ENCODE data around the gene BRSK2.
A peak's percentile ranks its signal among the peaks of the same experiment; 100 is the strongest.

The BRSK2 gene

DNA sequence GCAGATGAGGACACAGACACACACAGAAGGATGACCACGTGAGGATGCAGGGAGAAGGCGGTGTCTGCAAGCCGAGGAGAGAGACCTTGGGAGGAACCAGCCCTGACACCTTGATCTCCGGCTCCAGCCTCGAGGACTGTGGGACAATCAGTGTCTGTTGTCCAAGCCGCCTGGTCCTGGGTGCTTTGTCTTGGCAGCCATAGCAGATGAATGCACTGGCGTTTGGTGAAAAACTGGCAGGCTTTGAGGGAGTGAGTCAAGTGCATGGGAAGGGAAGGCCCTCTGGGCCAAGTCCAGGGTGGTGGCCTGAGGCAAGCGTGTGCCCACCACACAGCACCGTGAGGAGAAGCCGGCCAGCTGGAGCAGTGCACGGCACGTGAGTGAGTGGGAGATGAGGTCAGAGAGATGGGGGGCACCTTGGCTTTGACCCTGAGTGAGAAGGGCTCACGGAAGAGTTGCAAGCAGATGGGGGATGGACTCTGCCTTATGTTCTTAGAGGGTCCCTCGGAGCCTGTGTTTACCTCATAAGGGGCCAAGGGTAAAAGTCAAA lies 12.4 kb upstream of the BRSK2 start:
- no peak for DNase-seq (ENCODE audit: low read depth)

DNA sequence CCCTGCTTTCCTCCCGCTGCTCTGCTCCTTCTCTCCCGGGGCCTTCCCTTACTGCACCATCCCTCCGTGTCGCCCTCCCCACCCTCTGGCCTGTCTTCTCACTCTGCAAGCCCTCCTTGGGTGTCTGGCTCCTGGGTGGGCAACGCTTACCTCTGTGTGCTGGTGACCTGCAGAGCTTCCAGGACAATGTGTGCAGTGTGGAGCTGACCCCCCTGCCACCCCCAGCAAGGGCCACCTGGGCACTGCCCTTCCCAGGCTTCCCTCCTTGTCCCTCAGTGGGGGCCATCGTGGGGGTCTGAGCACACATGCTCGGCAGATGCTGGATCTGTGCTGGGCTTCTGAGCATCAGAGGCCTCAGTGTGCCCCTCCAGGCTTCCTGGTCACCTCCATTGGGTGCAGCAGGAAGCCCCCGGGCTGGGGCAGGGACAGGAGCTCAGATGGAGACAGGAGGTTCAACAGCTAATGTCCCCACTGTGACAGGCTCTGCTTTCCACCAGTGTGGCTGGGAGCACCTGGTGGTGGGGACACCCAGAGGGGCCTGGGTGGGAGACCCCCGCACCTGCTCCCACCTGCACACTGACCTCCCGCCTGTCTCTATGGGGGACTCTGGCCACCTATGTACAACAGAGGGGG lies 7.8 kb upstream of the BRSK2 start:
- no peak for DNase-seq (ENCODE audit: low read depth)

DNA sequence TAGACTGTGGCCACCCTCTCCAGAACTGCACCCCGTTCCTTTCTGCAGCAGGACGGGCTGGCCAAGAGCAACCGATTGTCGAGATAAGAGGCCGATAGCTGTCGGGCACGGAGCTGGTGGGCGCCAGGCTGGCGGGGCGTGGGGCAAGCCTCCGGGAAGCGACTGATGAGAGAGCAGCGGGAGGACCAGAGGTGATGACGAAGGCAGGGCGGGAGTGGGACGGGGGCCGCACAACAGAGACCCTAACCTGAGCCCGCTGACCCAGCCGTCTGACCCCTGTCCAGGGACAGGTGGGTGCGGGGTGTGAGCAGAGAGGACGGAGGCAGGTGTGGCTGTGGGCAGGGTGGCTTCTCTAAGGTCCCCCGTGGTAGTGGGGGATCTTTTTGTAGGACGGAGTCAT lies 7.3 kb upstream of the BRSK2 start:
- DNase-seq (ENCODE audit: low read depth) = no peak

DNA sequence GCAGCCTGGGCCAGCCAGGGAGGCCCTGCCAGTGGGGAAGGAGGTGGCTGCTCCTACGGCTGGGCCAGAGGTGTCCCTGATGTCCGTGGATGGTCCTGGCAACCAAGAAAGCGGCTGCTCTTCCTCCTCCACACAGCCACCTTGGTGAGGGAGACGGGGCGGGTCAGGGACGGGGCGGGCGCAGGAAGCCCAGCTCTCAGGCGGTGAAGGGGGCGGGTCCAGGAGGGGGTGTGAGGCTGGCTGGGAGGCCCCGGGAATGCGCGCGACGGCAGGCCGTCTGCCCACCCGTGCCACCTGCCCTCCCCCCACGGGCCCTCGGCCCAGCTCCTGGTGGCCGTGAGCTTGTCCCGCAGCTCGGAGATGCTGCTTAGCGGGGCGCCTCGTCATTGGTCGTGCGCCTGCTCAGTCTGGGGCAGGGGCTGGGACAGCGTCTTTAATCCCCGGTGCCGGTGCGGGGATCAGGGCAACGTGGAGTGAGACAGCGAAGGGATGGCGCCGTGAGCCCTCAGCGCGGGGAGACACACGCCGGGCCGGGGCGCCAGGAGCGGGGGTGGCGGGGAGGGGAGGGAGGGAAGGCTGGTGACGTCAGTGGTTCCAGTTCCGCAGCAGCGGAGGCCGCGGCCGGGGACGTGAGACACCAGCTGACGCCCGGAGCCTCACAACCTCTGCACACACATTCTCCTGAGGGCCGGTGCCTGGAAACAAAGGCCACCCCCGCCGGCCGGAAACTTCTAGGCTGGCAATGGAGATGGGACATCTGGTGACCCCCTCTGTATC lies 6.7 kb upstream of the BRSK2 start:
- DNase-seq (ENCODE audit: low read depth) = peak; percentile 40

DNA sequence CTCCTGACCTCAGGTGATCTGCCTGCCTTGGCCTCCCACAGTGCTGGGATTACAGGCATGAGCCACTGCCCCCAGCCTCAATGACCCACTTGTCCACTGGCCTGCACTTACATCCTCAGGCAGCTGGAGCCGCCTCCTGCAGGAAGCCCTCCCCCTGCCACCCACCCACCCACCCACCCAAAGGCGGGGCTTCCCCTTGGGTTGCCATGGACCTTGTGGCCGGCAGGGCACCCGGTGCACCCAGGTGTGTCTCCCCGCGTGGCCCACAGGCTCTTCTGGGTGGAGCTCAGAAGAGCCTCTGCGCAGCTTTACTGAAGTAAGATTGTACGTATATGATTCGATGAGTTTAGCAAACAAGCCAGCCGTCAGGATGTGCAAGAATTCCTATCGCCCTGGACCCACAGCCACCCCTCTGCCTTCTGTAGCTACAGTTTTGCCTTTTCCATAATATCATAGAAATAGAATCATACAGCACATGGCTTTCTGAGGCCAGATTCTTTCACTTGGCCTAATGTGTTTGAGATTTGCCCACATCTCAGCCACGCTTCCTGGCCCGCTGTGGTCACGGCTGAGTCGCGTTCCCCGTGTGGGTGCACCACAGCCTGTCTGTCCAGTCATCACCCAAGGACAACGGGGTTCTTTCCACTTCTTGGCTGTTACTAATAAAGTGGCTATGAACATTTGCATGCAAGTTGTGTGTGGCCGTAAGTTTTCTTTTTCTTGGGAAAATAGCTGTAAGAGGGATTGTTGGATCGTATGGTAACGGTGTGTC lies 5.3 kb upstream of the BRSK2 start:
- DNase-seq (ENCODE audit: low read depth) = no peak

DNA sequence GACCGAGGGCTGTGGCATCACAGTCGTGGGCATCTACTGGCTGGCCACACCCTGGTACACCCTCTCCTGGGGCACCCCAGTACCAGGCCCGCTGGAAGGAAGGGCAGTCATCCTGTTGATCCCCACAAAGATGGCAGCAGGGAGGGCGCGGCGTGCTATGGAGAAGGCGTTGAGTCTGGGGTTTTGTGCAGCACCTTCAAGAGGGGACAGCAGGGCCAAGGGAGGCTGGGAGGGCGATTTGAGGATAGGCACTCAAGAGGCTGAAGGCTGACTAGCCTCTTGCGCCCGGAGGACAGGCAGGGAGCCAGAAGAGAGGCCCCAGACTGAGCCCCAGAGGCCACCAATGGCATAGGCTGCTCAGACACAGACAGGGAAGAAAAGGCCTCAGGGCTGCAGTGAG lies 2.2 kb upstream of the BRSK2 start:
- no peak for DNase-seq (ENCODE audit: low read depth)

DNA sequence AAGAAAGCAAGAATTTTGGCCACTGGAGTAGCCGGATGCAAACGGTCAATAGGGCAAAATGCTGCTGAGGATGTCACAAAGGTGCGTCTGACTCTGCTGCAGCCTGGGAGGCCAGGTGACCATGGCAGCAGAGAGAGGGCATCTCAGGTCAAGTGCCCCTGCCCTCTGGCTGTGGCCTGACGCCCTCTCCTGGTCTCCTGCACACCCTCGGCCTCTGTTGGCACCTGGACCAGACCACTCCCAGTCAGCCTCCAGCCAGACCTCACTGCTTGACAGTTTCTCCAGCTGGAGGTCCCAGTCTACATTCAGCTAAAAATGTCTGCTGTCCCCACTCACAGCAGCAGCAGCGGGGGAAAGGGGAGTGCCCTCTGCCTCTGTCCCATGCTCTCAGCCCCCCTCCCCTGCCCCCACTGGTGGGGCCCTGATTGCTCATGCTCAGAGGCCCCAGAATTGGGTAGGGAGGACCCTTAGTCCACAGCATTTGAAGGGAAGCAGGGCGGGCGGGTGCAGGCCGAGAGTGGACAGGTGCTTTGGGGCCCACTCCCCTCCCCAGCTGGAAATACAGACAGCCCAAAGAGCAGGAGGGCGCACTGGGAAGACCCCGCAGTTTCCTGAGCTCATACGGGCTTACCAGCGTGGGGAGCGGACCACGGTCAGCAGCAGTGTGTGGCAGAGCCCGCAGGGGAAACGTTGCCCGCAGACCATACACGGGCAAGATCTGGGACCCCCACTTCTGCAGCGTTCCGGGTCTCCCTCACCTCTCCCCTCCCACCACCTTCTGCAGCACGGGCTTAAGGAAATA lies 1.6 kb upstream of the BRSK2 start:
- no peak for DNase-seq (ENCODE audit: low read depth)

DNA sequence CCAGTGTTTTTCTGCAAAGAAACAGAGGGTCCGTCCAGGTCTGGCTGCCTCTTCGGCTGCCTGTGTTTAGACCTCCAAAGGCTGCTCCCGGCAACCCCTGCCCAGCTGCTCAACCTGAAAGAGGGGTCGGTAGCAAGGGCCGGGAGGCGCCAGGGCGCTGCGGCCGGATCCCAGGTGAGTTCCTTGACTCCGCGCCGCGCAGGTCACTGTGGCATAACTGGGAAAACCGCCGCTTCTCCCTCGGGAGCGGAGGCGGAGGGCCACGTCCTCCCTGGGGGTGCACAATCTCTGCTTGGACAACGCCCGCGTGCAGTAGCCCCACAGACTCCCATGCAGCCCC lies 1.0 kb upstream of the BRSK2 start:
- no peak for DNase-seq (ENCODE audit: low read depth)

DNA sequence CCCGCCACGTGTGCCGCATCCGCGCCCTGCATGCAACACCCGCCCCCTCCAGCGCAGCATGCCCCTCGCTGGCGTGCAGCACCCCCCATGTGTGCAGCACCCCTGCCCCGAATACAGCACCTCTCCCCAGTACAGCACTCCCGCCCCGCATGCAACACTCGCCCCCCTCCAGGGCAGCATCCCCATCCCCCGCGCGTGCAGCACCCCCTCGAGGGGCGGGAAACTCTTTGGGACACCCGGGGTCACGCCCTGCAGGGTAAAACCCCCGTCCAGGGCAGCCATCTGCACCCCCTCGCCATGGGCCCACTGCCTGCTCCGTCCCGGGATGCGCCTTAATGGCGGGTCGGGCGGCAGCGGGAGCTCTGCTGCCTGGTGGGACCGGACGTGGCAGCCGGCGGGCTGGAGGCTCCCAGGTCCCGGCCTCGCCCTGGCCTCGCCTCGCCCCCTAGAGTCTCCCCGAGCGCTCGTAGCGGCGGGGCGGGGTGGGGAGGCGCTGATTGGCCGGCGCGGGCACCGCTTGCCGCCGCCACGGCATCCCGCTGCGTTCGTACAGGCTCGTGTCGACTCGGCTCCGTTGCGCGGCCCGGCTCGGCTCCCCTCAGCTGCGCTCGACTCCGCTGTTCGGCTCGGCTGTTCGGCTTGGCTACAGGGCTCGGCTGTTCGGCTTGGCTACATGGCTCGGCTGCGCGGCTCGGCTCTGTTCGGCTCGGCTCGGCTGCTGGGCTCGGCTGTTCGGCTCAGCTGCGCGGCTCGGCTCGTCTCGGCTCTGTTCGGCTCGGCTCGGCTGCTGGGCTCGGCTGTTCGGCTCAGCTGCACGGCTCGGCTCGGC lies 417 bp upstream of the BRSK2 start:
- DNase-seq (ENCODE audit: low read depth) = peak; percentile 88

DNA sequence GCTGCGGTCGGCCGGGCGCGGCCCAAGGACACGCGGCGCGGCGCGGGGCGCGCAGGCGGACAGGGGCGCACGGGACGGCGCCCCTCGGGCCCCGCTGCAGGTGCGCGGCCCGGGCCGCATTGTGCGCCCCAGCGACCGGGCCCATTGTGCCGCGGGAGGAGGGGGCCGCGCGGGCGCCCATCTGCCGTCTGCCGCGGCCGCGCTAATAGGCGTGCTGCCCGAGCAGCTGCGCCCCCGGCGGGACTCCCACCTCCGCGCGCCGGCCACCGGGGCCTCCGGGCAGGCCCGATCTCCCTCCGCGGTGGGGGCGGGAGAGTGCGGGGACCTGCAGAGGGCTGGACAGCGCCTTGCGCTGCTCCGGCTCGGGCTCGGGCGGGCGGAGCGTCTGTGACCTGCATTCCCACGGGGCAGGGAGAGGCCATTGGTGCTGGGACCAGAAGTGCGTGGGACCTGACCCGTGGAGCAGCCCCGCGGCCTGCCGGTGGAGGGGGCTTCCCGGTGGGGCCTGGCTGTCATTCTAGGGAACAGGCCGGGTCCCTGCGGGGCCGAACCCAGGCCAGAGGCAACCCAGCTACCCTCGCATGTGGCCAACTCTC lies 933 bp downstream of the BRSK2 start:
- DNase-seq (ENCODE audit: low read depth) = no peak

DNA sequence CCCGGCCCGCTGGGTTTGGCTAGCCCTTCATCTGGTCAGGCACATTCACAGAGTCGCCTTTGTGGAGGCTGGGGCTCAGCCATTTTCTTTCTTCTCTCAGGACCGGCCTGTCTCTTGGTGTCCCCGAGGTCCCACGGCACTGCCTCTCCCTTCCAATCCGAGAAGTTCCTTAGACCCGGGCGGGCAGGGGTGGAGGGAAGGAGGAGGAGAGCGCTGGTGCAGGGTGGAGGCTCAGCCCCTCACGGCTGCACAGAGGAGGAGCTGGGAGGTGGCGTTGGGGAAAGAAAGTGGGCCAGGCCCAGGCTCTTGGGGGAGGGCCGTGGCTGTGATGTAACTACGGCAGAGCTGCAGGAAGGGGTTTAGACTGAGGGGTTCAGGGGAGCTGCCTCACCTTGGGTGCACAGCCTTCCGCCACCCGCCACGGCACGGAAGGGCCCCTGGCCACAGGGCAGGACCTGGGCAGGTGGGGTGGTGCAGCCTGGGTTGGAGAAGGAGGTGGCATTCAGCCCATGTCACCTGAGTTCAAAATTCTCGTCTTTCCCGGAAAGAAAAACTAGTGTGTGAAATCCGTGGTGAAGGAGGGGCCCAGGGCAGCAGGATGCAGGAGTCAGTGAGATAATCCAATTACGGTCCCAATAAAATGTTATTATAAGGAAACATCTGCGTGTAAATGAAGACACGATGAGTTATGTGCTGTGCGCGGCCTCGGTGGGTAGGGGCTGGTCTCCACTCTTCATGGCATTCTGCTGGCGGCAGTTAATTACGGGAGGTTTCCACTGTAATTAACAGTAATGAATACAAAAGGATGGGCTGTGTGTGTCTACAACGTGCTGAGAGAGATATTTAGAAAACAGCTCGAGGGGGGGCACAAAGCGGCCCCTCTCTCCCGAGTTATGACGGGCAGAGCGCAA lies 1.7 kb downstream of the BRSK2 start:
- no peak for DNase-seq (ENCODE audit: low read depth)

DNA sequence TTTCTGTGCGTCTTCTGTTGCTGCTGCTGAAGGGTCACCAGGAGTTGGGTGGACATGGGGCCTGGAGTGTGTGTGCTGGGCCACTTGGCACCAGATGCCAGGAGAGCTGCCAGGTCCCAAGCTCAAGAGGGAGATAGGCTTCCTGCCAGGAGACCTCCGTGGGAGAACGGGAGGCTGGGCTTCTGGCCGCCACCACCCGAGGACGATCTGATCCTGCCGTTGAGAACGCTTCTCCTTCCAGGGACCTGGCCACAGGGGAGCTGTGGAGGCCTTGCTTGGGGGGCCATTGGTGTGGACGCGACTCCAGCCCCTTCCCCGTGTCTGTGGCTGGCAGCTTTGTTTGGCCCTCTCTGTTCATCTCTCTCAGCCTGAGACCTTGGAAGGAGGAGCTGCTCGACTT lies 2.4 kb downstream of the BRSK2 start:
- no peak for DNase-seq (ENCODE audit: low read depth)

DNA sequence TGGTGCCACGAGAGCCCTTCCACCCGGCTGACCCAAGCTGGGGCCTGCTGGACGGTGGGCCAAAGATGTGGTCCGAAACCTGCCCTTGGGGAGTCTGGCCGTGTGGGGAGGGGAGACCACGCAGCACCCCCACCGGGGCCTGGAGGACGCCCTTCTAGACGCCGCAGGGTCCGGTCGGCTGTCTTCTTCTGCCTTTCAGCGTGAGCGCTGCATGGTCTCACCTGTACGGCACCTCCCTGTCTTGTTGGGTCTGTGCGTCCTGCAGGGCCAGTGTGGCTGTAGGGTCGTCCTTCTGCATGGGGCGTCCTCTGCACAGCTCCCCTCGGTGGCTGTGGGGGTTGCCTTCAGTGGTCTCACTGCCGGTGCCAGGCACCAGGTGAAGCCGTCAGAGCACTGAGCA lies 2.8 kb downstream of the BRSK2 start:
- no peak for DNase-seq (ENCODE audit: low read depth)

DNA sequence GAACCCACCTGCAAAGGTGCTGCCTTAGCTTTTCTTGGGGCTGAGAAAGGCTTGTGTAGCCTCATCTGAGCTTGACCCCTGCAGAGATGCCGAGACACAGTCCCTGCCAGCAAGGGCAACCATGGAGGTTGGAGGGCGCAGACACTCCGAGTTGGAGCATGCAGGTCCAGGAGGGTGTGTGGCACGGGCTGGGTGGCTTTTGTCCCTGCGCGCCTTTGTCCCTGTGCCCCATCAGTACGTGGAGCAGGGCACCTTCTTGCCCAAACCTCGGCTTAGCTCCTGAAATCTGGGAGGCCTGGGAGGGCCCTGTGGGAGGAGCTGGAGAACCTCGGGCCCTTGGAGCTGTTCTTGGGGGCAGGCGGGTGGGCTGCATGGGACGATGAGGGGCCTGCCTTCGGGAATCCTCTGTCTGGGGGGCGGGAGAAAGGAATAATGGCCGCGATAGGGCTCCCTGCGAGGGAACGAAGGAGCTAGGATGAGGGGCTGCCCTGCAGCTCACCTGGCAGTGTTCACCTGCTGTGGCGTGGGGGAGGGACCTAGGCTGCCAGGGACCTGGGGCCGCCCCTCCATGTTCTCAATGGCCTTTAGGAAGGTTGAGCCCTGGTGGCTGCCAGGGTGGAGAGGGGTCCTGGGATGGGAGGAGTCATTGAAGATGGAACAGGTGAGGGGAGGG lies 3.4 kb downstream of the BRSK2 start:
- DNase-seq (ENCODE audit: low read depth) = no peak

DNA sequence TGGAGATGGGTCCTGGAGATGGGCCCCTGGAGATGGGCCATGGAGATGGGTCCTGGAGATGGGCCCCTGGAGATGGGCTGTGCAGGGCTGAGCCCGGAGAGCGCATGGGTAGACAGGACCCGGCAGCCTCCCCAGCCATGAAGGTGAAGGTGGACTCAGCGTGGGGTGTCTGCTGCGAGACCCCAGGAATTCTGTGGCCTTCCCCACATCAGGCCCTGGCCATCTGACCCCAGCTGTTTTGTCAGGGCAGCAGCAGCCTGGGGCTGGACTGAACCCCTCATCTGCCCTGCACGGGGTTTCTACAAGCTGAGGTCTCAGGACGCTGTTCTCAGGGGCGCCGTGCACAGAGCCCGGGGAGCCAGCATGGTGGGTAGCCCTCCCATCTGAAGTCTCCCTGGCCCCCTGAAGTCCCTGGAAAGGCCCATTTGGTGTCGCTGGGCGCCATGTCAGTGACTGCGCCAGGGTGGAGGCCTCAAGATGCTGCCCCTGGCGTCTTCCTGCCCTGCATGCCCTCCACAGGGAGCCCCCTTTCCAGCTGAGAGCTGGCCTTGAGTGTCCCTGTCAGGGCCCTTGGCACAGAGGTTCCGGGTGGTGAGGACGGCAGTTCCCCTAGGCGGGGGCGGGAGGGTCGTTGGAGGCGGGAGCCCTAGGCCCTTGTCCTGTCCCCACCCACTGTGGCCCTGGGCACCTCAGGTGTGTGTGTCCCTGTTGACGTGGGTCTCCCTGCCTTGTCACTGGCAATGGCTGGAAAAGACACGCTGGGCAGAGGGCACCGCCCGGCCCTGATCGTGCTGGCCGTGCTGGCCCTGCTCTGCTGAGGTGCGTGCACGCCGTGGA lies 5.4 kb downstream of the BRSK2 start:
- no peak for DNase-seq (ENCODE audit: low read depth)

DNA sequence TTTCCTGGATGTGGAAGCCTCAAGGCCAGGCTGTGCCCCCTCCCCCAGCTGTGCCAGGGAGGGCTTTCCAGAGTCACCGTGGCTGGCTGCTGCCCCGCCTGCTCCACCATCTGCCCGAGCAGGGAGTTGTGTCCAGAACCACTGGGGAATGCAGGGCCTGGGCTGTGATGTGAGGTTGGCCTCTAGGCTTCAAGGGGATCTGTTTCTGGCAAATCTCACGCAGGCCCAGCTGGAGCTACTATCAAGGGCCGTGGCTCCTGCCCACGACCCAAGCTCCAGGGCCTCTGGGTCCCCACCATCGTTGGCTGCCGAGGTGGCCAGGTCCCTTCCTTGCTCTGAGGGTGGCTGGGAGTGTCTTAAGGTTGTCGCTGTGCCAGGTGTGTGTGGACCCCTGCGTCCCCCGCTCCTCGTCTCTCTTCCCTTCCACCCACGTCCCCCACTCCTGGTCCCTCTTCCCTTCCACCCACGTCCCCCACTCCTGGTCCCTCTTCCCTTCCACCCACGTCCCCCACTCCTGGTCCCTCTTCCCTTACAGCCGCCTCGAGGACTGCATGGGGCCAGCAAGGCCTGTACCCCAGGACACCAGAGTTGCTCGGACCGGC lies 6.1 kb downstream of the BRSK2 start:
- DNase-seq (ENCODE audit: low read depth) = no peak

DNA sequence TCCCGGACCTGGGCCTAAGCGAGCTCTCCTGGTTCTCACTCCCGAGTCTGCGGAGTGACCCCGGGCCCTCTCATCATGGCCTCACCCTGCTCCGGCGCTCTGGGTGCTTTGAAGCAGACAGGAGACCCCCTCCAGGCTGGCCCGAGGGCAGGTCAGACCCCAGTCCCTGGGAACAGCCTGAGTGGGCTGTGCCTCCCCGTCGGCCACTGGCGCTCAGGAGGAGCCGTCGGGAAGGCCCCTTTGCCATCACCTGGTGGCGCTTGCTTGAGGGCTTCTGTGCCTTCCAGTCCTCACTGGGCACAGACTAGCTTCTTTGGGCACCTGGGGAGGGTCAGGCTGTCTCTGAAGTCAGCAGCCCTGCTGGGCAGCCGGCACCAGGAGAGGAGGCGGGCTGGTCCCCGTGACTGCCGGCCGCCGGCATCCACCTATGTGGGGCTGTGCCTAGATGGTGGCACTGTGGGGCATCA lies 6.7 kb downstream of the BRSK2 start:
- no peak for DNase-seq (ENCODE audit: low read depth)

All from stromal cell of bone marrow (primary cell).